Suprapubic skin (tissue), 3 donors: ENCODE measurements around the gene GNLY.

Experiments used
- CTCF ChIP-seq, 2 donors: fragments of 200-600 bp in 1 of 2; fragments of 450-650 bp in 1 of 2; sonication (generic) in 1 of 2; IDR thresholded peaks; one replicate each; pipeline ENCODE4 v1.5.1; 2016 to 2019; ENCODE audit warnings: antibody characterized with exemption in 2 of 2, mild to moderate bottlenecking in 1 of 2, moderate library complexity in 1 of 2
- EP300 ChIP-seq: sonication (generic); formaldehyde crosslinking; IDR thresholded peaks from one replicate; pipeline ENCODE4 v1.6.1; 2017; ENCODE audit warnings: antibody characterized with exemption

- TF ChIP-seq EP300 (no peak), CTCF (IDR thresholded peaks at IDR 0.05) (no peak)
Measured at GRCh38 chr2:85644909-85645308, 49.2 kb upstream of the GNLY start.
